ENCODE data around the gene RPS10.
A peak's percentile ranks its signal among the peaks of the same experiment; 100 is the strongest.

RPS10 gene
- 13.4 to 21.4 (median 14.5) reads per million in 4 donors for total RNA-seq

- peak; percentile 77 to 92 (median 82) for DNase-seq
Observed at GRCh38 chr6:34425498-34426410, at the start of gene RPS10. RPS10 (minus strand) TSS chr6:34426069; CDS start chr6:34425221, 848 bp downstream.

DNA sequence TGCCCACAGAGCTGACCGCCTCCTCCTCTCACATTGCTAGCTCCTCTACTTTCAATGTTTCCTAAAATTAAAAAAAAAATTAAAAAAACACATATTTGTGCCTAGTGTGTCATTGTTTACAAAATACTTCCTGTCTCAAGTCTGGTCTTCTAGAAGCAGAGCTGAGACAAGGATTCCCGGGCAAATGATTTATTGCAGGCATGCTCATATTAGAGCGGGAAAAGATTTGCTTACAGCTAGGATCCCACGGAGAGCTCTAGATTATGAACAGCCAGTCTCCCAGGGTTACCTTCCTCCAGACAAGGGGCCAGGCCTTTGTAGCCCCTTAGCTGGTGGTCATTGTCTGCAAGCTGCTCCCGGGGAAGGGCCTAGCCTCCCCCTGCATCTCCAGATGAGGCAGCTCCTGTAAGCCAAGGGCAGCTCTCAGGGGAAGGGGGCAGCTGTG, 49.4 kb upstream of the RPS10 start:
- DNase-seq: no peak

DNA sequence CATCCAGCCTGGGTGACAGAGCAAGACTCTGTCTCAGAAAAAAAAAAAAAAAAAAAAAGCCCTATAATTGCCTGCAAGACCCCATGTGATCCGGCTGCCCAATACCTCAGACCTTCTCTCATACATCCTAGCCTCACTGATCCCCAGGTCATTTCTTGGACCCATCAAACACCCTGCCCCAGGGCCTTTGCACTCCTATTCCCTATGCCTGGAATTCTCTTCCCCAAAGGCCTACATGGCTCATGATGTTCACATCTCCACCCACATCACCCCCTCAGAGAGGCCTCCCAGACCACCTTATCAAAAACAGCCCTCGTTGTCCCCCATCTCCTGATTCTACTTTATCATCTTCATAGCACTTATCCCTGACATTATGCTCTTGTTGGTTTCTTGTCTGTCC, 48.9 kb upstream of the RPS10 start:
- DNase-seq: no peak

- DNase-seq: no peak
Observed at GRCh38 chr6:34473967-34474366, 48.1 kb upstream of the RPS10 start.

- no peak for DNase-seq
Observed at GRCh38 chr6:34472425-34472824, 46.6 kb upstream of the RPS10 start.

DNA sequence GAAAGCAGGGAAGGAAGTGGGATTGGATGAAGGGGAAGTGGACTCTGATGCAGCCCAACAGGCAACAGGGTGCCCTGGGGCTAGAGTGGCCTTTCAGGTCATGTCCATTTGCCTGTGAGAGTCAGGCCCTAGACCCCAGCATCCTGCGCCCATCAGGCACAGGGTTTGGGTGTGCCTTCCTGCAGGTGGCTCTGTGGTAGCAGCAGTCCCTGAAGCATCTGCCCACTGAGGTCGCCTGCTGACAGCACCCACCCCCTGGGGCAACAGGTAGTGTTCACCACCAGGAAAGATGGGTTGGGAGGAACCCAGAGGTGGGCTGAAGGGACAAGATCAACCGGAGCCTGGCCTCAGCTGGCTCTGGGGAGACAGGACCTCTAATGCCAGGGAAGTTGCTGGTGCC, 43.6 kb upstream of the RPS10 start:
- no peak for DNase-seq

DNA sequence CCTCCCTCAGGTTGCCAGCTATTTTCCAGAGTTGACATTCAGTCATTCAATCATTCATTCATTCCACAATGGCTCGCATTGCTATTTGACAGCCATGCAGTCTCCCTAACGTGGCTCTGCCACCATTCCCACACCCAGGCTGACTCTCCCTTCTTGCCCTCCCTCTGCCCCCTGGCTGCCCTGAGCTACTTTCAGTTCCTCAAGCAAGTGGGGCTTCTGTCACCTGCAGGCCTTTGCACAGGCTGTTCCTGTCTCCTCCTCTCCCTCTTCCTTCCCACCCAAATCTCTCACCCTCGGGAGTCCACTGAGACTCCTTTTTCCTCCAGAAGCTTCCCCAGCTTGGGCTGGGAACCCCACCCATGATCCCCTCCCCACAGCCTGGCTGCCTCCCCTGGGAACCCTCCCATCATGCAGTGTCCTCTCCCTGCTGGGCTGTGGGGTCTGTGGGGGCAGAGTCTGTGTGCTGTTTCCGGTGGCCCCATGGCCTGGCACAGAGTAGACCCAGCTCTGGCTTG, 42.6 kb upstream of the RPS10 start:
- DNase-seq: no peak

- no peak for DNase-seq
Observed at GRCh38 chr6:34466242-34467185, 40.6 kb upstream of the RPS10 start.

GRCh38 chr6:34465531-34466241, 39.8 kb upstream of the RPS10 start, which contains the start of gene PACSIN1:
PACSIN1 (plus strand) TSS chr6:34466076; CDS start chr6:34526306, 60,230 bp downstream.
- no peak for DNase-seq

DNA sequence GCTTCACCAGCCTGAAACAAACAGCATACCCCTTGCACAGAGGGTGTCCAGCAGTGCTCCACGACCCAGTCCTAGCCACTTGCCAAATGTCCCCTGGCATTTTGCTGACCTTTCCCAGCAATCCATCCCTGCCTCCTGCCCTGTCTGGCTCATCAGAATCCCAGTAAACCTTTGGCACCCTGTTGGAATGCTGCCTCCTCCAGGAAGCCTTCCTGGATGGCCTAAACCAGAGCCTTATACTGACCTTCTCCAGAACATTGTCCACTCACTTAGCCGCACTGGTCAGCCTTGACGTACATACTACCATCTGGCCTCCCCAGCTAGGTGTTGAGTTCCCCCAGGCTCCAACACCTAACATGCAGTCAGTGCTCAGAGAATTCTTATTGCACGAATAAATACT, 38.0 kb upstream of the RPS10 start:
- no peak for DNase-seq

GRCh38 chr6:34463299-34463698, 37.4 kb upstream of the RPS10 start:
- DNase-seq: no peak

DNA sequence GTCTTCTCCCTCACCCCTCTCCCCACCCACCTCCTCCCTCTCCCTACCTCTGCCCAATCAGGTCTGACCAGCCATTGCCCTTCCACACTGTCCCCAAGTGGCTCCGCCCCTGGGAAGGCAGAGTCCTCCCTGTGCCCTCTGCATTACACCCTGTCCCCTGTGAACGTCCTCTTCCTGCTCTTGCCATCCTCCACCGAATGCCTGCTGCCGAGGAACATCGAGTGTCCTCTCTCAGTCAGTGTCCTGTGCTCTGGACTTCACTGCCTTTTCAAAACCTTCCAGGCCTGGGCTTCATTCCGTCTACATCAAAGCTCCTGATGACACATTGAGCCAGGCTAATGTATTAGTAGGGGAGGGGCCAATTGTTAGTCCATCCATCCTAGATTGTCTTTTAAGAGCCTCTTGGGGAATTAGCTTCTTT, 36.7 kb upstream of the RPS10 start:
- DNase-seq: no peak

DNA sequence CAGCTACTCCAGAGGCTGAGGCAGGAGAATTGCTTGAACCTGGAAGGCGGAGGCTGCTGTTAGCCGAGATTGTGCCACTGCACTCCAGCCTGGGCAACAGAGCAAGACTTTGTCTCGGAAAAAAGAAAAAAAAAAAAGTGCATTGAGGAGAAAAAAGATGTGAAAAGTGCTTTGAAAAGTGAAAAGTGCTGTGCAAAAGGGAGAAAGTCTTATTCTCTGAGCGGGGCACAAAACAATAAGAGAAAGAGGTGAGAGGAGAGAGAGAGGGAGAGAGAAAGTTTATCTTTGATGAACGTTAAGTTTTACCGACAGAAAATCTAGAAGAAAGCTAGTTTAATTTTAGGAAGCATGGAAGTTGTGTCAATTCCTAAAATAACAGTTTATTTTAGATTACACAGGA, 36.1 kb upstream of the RPS10 start:
- no peak for DNase-seq

DNA sequence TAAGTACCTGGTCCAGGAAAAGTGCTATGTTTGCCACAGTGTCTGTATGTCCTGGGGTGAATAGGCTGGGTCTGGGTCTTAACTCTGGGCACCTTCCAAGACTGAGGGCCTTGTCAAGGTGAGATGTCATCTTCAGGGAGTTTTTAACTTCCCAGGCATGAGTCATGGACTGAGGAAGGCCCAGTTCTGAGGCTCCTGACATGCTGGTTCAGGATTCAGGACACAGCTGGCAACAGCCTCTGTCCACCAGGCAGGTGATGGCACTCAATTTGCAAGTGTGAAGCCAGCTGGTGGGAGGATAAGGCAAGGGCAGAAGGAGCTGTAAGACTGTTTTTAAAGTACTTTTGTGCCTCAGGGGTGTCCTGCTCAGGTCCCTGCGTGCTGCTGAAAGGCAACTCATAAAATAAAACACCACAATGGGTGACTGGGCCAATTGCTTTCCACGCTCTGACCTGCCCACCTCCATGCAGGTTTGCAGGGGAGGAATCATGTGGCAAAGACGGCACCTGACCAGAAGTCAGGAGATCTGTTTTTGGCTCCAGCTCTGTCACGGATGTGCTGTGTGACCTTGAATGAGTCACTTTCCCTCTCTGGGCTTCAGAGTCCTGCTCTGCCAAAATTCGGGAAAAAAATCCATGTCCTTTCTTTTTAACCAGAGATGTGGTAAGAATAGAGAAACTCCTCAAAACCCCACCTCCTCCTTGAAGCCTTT, 35.1 kb upstream of the RPS10 start:
- DNase-seq: no peak

DNA sequence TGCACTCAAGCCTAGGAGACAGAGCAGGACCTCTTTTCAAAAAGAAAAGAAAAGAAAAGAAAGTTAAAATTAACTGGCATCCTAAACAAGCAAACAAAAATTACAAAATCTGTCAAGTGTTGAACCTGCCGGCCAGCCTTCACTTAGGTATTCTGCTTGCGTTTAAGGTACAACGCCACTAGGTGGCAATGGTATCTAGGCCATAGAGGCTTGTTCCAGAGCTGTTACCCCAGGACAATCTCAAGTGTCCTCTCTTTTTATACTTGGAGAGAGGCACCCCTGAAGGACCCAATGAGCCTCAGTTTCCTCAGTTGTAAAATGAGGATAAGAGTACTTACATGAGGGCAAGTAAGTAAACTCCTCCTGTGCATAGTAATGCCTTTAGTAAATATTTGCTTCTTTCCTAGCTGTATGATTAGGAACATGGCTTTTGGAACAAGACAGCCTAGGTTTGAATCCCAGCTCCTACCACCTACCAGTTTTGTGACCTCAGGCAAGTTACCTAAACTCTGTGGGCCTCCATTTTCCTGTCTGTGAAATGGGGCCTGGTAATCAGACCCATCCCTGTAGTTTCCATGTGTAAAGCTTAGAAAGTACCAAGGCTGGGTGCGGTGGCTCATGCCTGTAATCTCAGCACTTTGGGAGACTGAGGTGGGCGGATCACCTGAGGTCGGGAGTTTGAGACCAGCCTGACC, 34.2 kb upstream of the RPS10 start:
- peak in 4 of 5 donors; percentile 23 to 52 (median 38) for DNase-seq

- no peak for DNase-seq
Observed at GRCh38 chr6:34457742-34458735, 32.2 kb upstream of the RPS10 start.

DNA sequence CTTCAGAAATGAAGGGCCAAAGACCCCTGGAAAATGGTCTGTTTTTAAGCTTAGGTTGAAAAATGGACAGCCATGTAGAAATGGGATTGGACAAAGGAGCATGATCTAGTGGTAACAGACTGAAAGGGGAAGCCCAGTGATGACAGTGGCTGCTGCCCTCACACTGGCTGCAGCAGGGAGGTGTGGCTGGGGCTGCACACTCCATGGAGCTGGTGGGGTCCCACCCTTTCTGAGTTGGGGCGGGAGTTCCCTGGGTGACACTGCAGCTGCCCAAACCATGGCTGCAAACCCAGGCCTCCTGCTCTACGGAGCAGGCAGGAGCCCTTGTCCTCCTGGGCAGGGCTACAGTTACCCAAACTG, 31.5 kb upstream of the RPS10 start:
- DNase-seq: no peak

- DNase-seq: no peak
Observed at GRCh38 chr6:34455831-34456230, 30.0 kb upstream of the RPS10 start.

GRCh38 chr6:34451192-34451591, 25.3 kb upstream of the RPS10 start:
- DNase-seq: no peak

- DNase-seq: no peak
Observed at GRCh38 chr6:34447910-34448309, 22.0 kb upstream of the RPS10 start.

Measured in T-helper 1 cell (primary cell).